Measurements from ENCODE around the gene ATXN3L. TPM values are rescaled to one million over a fixed set of nuclear protein-coding genes. Genes with fewer than 3 reads are reported as not detected.
"Not testable (repeated sequence)": the region's sequence is repeated elsewhere in the genome, so short reads cannot be mapped to it uniquely, and the experiment has no call there.

Gene ATXN3L
- total and polyA plus RNA-seq, 2 donors (not counting 1 experiment from before 2014, with no cell fraction given): not detected

- Histone ChIP-seq H3K36me3 (ENCODE audit: control insufficient read depth, insufficient read depth, low read length) (no peaks in the 10 kb centered on the region), H3K79me2 (ENCODE audit: control insufficient read depth, insufficient read depth, low read length) (no peaks in the 10 kb centered on the region), H3K4me1 (ENCODE audit: control insufficient read depth, extremely low read depth, insufficient read depth, low read length) (no peaks in the 10 kb centered on the region), H4K20me1 (ENCODE audit: control insufficient read depth, extremely low read depth, insufficient read depth, low read length) (no peaks in the 10 kb centered on the region), H3K4me3 (replicated peaks in 1 of 4; ENCODE audit: control extremely low read depth in 1 of 4, insufficient read depth in 1 of 4, low read depth in 3 of 4, low read length in 4 of 4) (no peak overlapping the region), H3K9ac (ENCODE audit: insufficient read depth, low read length) (no peak overlapping the region), H3K27ac (ENCODE audit: insufficient read depth, low read length) (no peak overlapping the region), H3K27me3 (ENCODE audit: control insufficient read depth, insufficient read depth, low read length) (no peaks in the 10 kb centered on the region), H3K9me3 (ENCODE audit: control insufficient read depth, insufficient read depth, low read depth, low read length) (no peaks in the 10 kb centered on the region), H3K4me2 (ENCODE audit: extremely low read depth, insufficient read depth, low read length) (no peak overlapping the region), H2AFZ (ENCODE audit: low read length) (no peak overlapping the region)
- TF ChIP-seq CTCF (conservative IDR thresholded peaks at IDR 0.05 in 1 of 2, IDR thresholded peaks at IDR 0.05 in 1 of 2; ENCODE audit: low read depth in 1 of 2, low read length in 2 of 2): no peak
- no peak for TF ChIP-seq EZH2 (IDR thresholded peaks at IDR 0.05; ENCODE audit: low read length, missing control alignments)
- peak in 1 of 2 donors; percentile 14 for DNase-seq (ENCODE audit: low read depth in 2 of 2)
These were observed 15.8 kb downstream of the ATXN3L start for GRCh38 chrX:13304052-13304451.

DNA sequence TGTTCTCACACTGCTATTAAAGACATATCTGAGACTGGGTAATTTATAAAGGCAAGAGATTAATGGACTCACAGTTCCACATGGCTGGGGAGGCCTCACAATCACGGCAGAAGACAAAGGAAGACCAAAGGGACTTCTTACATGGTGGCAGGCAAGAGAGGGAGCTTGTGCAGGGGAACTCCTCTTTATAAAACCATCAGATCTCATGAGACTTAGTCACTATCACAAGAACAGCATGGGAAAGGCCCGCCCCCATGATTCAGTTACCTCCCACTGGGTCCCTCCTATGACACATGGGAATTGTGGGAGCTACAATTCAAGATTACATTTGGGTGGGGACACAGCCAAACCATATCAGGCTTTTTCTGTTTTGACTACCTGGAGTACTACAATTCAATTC, 16.6 kb downstream of the ATXN3L start:
- H3K9ac ChIP-seq (ENCODE audit: insufficient read depth, low read length); H3K79me2 ChIP-seq (ENCODE audit: control insufficient read depth, insufficient read depth, low read length); H3K9me3 ChIP-seq (ENCODE audit: control insufficient read depth, insufficient read depth, low read depth, low read length); H4K20me1 ChIP-seq (ENCODE audit: control insufficient read depth, extremely low read depth, insufficient read depth, low read length); H3K27me3 ChIP-seq (ENCODE audit: control insufficient read depth, insufficient read depth, low read length); H3K4me2 ChIP-seq (ENCODE audit: extremely low read depth, insufficient read depth, low read length); H3K4me3 ChIP-seq (replicated peaks in 1 of 4; ENCODE audit: control extremely low read depth in 1 of 4, insufficient read depth in 1 of 4, low read depth in 3 of 4, low read length in 4 of 4); H2AFZ ChIP-seq (ENCODE audit: low read length); H3K27ac ChIP-seq (ENCODE audit: insufficient read depth, low read length); H3K36me3 ChIP-seq (ENCODE audit: control insufficient read depth, insufficient read depth, low read length); H3K4me1 ChIP-seq (ENCODE audit: control insufficient read depth, extremely low read depth, insufficient read depth, low read length): not testable (repeated sequence)
- peak in 1 of 2 donors; percentile 2 for DNase-seq (ENCODE audit: low read depth in 2 of 2)

- no peak for DNase-seq (ENCODE audit: low read depth in 2 of 2)
- TF ChIP-seq EZH2 (IDR thresholded peaks at IDR 0.05; ENCODE audit: low read length, missing control alignments) (no peak), CTCF (conservative IDR thresholded peaks at IDR 0.05 in 1 of 2, IDR thresholded peaks at IDR 0.05 in 1 of 2; ENCODE audit: low read depth in 1 of 2, low read length in 2 of 2) (no peak)
- Histone ChIP-seq H3K4me2 (ENCODE audit: extremely low read depth, insufficient read depth, low read length) (no peak overlapping the region), H3K4me3 (replicated peaks in 1 of 4; ENCODE audit: control extremely low read depth in 1 of 4, insufficient read depth in 1 of 4, low read depth in 3 of 4, low read length in 4 of 4) (no peak overlapping the region), H2AFZ (ENCODE audit: low read length) (no peak overlapping the region), H3K4me1 (ENCODE audit: control insufficient read depth, extremely low read depth, insufficient read depth, low read length) (no peaks in the 10 kb centered on the region), H3K27me3 (ENCODE audit: control insufficient read depth, insufficient read depth, low read length) (no peaks in the 10 kb centered on the region), H4K20me1 (ENCODE audit: control insufficient read depth, extremely low read depth, insufficient read depth, low read length) (no peaks in the 10 kb centered on the region), H3K9ac (ENCODE audit: insufficient read depth, low read length) (no peak overlapping the region), H3K79me2 (ENCODE audit: control insufficient read depth, insufficient read depth, low read length) (no peaks in the 10 kb centered on the region), H3K36me3 (ENCODE audit: control insufficient read depth, insufficient read depth, low read length) (no peaks in the 10 kb centered on the region), H3K27ac (ENCODE audit: insufficient read depth, low read length) (no peak overlapping the region), H3K9me3 (ENCODE audit: control insufficient read depth, insufficient read depth, low read depth, low read length) (no peaks in the 10 kb centered on the region)
These were observed 21.0 kb downstream of the ATXN3L start for GRCh38 chrX:13298836-13299235.

All from fibroblast of lung (primary cell).